Heart right ventricle (tissue), 16 donors: Measurements from ENCODE around the gene TRIAP1. TPM values are rescaled to one million over a fixed set of nuclear protein-coding genes. Genes with fewer than 3 reads are reported as not detected.
A peak's percentile ranks its signal among the peaks of the same experiment; 100 is the strongest.

Source experiments
- ATAC-seq, 8 donors: fragments of 200-7000 bp; cut with Tn5 transposase; one replicate each; pipeline ENCODE4 v1.9.1; 2020; ENCODE audit warnings: mild to moderate bottlenecking in 8 of 8, moderate library complexity in 8 of 8, moderate number of reproducible peaks in 1 of 8
- DNase-seq, 2 donors: peaks; one replicate each; pipeline ENCODE4 v3.0.0-alpha.2; 2020
- H3K27ac ChIP-seq, 10 donors: fragments of 200-600 bp; sonication (generic) in 2 of 10; one replicate each; pipeline versions ENCODE4 v1.5.0 to v1.8.0; 2020 to 2022; ENCODE audit warnings: mild to moderate bottlenecking in 3 of 10
- H3K27me3 ChIP-seq, 7 donors: fragments of 200-600 bp; one replicate each; pipeline ENCODE4 v1.8.0; 2021 to 2022; ENCODE audit warnings: mild to moderate bottlenecking in 2 of 7
- H3K36me3 ChIP-seq, 9 donors: fragments of 200-600 bp; sonication (generic) in 1 of 9; one replicate each; pipeline versions ENCODE4 v1.5.0 to v1.8.0; 2020 to 2022; ENCODE audit warnings: mild to moderate bottlenecking in 2 of 9
- H3K4me1 ChIP-seq, 9 donors: fragments of 200-600 bp; sonication (generic) in 1 of 9; one replicate each; pipeline versions ENCODE4 v1.5.0 to v1.8.0; 2020 to 2022; ENCODE audit warnings: mild to moderate bottlenecking in 4 of 9
- H3K4me3 ChIP-seq, 10 donors: fragments of 200-600 bp; sonication (generic) in 2 of 10; one replicate each; pipeline versions ENCODE4 v1.5.0 to v1.8.0; 2020 to 2022; ENCODE audit warnings: mild to moderate bottlenecking in 7 of 10, moderate library complexity in 2 of 10
- H3K9me3 ChIP-seq, 11 donors: fragments of 200-600 bp in 10 of 11; sonication (generic) in 2 of 11; one replicate each; pipeline versions ENCODE4 v1.5.0 to v1.8.0; 2013 to 2022; ENCODE audit warnings: mild to moderate bottlenecking in 2 of 11, control low read depth in 1 of 11, moderate library complexity in 1 of 11
- CTCF ChIP-seq, 9 donors: fragments of 200-600 bp; sonication (generic) in 2 of 9; IDR thresholded peaks; one replicate each; pipeline versions ENCODE4 v1.5.0 to v1.8.0; 2021 to 2022; ENCODE audit warnings: antibody characterized with exemption in 9 of 9, mild to moderate bottlenecking in 5 of 9, moderate library complexity in 1 of 9
- WGBS, 2 donors: extraction: QIAGEN DNeasy Blood & Tissue Kit; methylation state at CpG; one replicate each; pipeline ENCODE4 v1.1.7; 2013; ENCODE audit warnings: inconsistent platforms in 1 of 2; 5-methylcytosine and 5-hydroxymethylcytosine counted together
- intact Hi-C, 10 donors: fragments of 100-400 bp; cut with DNase I; formaldehyde crosslinking; loops; one replicate each; pipeline versions ENCODE4 v1.11.1 to v1.14.2; 2022
- polyA plus RNA-seq, 2 donors: library from polyadenylated mRNA; stranded (reverse); fragments of 200-250 nt; gene quantifications; one replicate each; pipeline ENCODE4 v1.2.3, GENCODE V29; 2013
- total RNA-seq, 10 donors: library from RNA; stranded (reverse); fragmentation: NEBNext Ultra II Directional in 3 of 10; extraction: Animal tissue kit (Norgen Biotek cat#: 25700) in 3 of 10; gene quantifications; one replicate each; pipeline versions ENCODE4 v1.2.1 to v1.2.4, GENCODE V29; 2021 to 2023
- donor health status: Arrhythmogenic right ventricular cardiomyopathy.
- donor health status: ischemic (EF 13 %, LVEDD 7.1; RV severe dilation, severe dysfunction).
- donor health status: healthy with polysubstance abuse.
- donor health status: DM: no; HTN: yes; CAD: no.
- donor health status: DM: no; HTN: no; CAD: no.
- donor health status: ischemic (EF 25% LVEDD 6.9; RV normal size, moderate dysfunction).
- donor health status: ischemic (EF 25% LVEDD 5.7; RV mildly dilated, moderate dysfunction).
- donor health status: healthy.
- donor health status: DM: yes; HTN: yes; CAD: no.
- donor health status: Ischemic cardiomyopathy.
- donor health status: ischemic (EF 35%, LVEDD 5.7; RV mildly dilated, moderate dysfunction).
- donor health status: nonischemic (EF 11% LVEDD 7.7; RV severe dilation, severe dysfunction).
- donor health status: DM: yes; HTN: yes; CAD: no.
- donor health status: PGD.
- donor health status: ischemic (EF 29% LVEDD 5.4; RV normal size, mild dysfunction).
- donor health status: nonischemic (EF 23%, LVEDD 6.1; RV moderate dilation, normal function).

Gene TRIAP1
- total and polyA plus RNA-seq, 12 donors = 10.1 to 28.9 (median 13.0) TPM

GRCh38 chr12:120479458-120479857 is 33.3 kb upstream of the TRIAP1 start:
- peaks cover 0 to 9% (median 0%) of the 10 kb centered on the region in 9 donors for H3K36me3 ChIP-seq
- peaks cover 0 to 17% (median 0%) of the 10 kb centered on the region in 9 donors for H3K4me1 ChIP-seq
- H3K4me3 ChIP-seq = no peak overlapping the region
- WGBS, 2 donors = 96 to 100% methylated on average over 1 of the region's 1 CpG
- H3K27me3 ChIP-seq = no peaks in the 10 kb centered on the region
- H3K9me3 ChIP-seq = no peaks in the 10 kb centered on the region
- TF ChIP-seq CTCF (IDR thresholded peaks at IDR 0.05) = no peak
- intact Hi-C loops = no loop called here
- no peak overlapping the region for H3K27ac ChIP-seq
- ATAC-seq (no peak), DNase-seq (no peak)

- ATAC-seq (no peak), DNase-seq (no peak)
- Histone ChIP-seq H3K27ac (no peak overlapping the region), H3K4me1 (peaks cover 0 to 35% (median 2%) of the 10 kb centered on the region in 9 donors), H3K36me3 (no peaks in the 10 kb centered on the region), H3K9me3 (no peaks in the 10 kb centered on the region), H3K27me3 (no peaks in the 10 kb centered on the region), H3K4me3 (no peak overlapping the region)
- TF ChIP-seq CTCF (IDR thresholded peaks at IDR 0.05) = no peak
- intact Hi-C loops = no loop called here
- 93 to 95% methylated on average over 1 of the region's 1 CpG for WGBS, 2 donors
Observed at GRCh38 chr12:120475643-120476042, 29.5 kb upstream of the TRIAP1 start.

GRCh38 chr12:120474616-120474960 is 28.4 kb upstream of the TRIAP1 start:
- no peaks in the 10 kb centered on the region for H3K27me3 ChIP-seq
- H3K4me1 ChIP-seq = peaks cover 2 to 42% (median 9%) of the 10 kb centered on the region in 9 donors
- ATAC-seq (peak in 1 of 8 donors; percentile 14), DNase-seq (no peak)
- H3K36me3 ChIP-seq = no peaks in the 10 kb centered on the region
- intact Hi-C loops = no loop called here
- TF ChIP-seq CTCF (IDR thresholded peaks at IDR 0.05) = no peak
- 35 to 37% methylated on average over 2 of the region's 2 CpGs for WGBS, 2 donors
- H3K9me3 ChIP-seq = no peaks in the 10 kb centered on the region
- H3K27ac ChIP-seq = no peak overlapping the region
- H3K4me3 ChIP-seq = no peak overlapping the region

GRCh38 chr12:120473807-120474615 is 27.8 kb upstream of the TRIAP1 start:
- intact Hi-C loops = no loop called here
- H3K27ac ChIP-seq = no peak overlapping the region
- no peak for TF ChIP-seq CTCF (IDR thresholded peaks at IDR 0.05)
- WGBS, 2 donors = 79 to 80% methylated on average over 6 of the region's 6 CpGs
- ATAC-seq (no peak), DNase-seq (no peak)
- H3K4me1 ChIP-seq = peaks cover 2 to 42% (median 9%) of the 10 kb centered on the region in 9 donors
- no peaks in the 10 kb centered on the region for H3K9me3 ChIP-seq
- H3K36me3 ChIP-seq = no peaks in the 10 kb centered on the region
- no peak overlapping the region for H3K4me3 ChIP-seq
- H3K27me3 ChIP-seq = no peaks in the 10 kb centered on the region
